NT2/D1 (cell line): ENCODE measurements around the gene STX7.

Experiments
- DNase-seq: peaks from one replicate; pipeline ENCODE4 v3.0.0-alpha.2; 2011; ENCODE audit warnings: low read depth, low spot score
- H3K27me3 ChIP-seq: 2 replicates; pipeline ENCODE4 v1.6.0; 2011; ENCODE audit warnings: mild to moderate bottlenecking; ENCODE audit not compliant: insufficient read length, insufficient read depth
- H3K36me3 ChIP-seq: 2 replicates; pipeline ENCODE4 v1.6.1; 2011; ENCODE audit warnings: mild to moderate bottlenecking, low read length, mixed read lengths; ENCODE audit not compliant: insufficient read depth, insufficient read length
- H3K4me1 ChIP-seq: 2 replicates; pipeline ENCODE4 v1.5.1; 2011; ENCODE audit not compliant: insufficient read depth, insufficient read length
- H3K4me3 ChIP-seq: 2 replicates; pipeline ENCODE4 v1.5.1; 2011; ENCODE audit warnings: low read depth; ENCODE audit not compliant: insufficient read length
- H3K9ac ChIP-seq: 2 replicates; pipeline ENCODE4 v1.6.0; 2011; ENCODE audit warnings: low read depth; ENCODE audit not compliant: insufficient read length
- H3K9me3 ChIP-seq: 2 replicates; pipeline ENCODE4 v1.5.1; 2011; ENCODE audit warnings: mild to moderate bottlenecking, low read length; ENCODE audit not compliant: insufficient read depth
- SUZ12 ChIP-seq: IDR thresholded peaks from 2 replicates; pipeline ENCODE4 v1.6.1; 2011; ENCODE audit not compliant: insufficient read length, insufficient read depth; ENCODE audit errors: extremely low read depth
- YY1 ChIP-seq: IDR thresholded peaks from 2 replicates; pipeline ENCODE4 v1.6.1; 2011; ENCODE audit not compliant: insufficient read length, insufficient read depth
- ZNF274 ChIP-seq: IDR thresholded peaks from 2 replicates; pipeline ENCODE4 v1.6.1; 2011; ENCODE audit warnings: mild to moderate bottlenecking, low read depth, low read length

The STX7 gene

GRCh38 chr6:132411296-132411695, 101.6 kb downstream of the STX7 start:
- Histone ChIP-seq H3K27me3 (no peaks in the 10 kb centered on the region), H3K4me3 (no peak overlapping the region), H3K36me3 (no peaks in the 10 kb centered on the region), H3K4me1 (no peaks in the 10 kb centered on the region), H3K9me3 (peaks cover 6% of the 10 kb centered on the region), H3K9ac (no peak overlapping the region)
- no peak for DNase-seq
- no peak for TF ChIP-seq ZNF274
- TF ChIP-seq SUZ12 = no peak
- no peak for TF ChIP-seq YY1

DNA sequence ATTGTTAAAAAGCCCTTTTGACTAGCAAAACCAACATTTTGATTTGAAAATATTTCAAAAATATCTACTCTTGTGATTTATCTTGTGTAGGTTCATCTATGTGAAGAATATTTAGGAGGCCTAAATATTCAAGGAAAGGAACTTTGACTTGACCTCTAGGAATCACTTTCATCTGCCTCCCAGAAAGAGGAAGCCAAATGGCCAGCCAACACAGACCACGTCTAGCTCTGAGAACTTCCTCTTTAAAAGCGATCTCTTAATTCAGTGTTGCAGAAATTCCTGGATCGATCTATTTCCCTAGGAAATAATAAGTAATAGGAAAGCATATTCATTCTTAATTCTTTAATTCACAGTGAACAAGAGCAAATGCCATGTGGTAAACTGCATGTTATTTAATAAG, 102.1 kb downstream of the STX7 start:
- H3K4me3 ChIP-seq = no peak overlapping the region
- H3K4me1 ChIP-seq = no peaks in the 10 kb centered on the region
- H3K36me3 ChIP-seq = no peaks in the 10 kb centered on the region
- H3K9ac ChIP-seq = no peak overlapping the region
- H3K9me3 ChIP-seq = 0 out of 2 replicates have a peak, but pooled peaks cover 1% of the 10 kb centered on the region
- TF ChIP-seq YY1 (no peak), ZNF274 (no peak), SUZ12 (no peak)
- H3K27me3 ChIP-seq = no peaks in the 10 kb centered on the region
- no peak for DNase-seq

DNA sequence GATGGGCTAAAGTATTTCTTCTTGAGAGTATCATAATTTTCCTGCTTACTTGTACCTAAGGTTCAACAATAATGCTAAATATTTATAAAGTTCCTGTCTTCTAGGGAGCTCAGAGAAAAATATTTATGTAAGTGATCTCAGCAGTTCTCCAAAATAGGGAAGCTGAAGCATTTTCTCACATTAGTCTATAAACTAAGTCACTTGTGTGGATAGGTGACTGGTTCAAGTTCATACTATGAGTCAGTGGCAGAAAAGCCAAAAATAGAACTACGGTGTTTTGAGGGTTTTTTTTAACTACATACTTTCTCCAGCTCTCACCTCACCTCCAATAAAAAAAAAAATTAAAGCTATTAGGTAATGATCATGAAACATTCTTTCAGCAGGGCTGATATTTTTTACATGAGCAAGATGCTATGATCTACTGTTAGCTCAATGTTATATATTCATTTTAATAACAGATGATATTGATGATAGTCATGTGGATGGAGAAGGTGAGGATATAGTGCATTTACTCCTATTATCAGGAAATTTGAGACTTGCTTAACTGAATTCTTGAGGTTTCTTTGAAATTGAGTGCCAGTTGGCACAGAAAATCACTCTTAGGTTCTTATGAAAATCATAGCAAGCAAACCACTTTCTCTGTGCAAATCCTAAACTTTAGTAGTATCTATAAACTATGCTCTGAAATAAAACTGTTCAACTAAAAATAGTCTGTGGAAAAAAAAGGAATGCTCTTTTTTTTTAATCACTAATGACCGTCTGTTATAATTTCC, 107.6 kb downstream of the STX7 start:
- H3K4me1 ChIP-seq = no peaks in the 10 kb centered on the region
- H3K27me3 ChIP-seq = peaks cover 33% of the 10 kb centered on the region
- H3K9ac ChIP-seq = no peak overlapping the region
- TF ChIP-seq YY1 (no peak), ZNF274 (no peak), SUZ12 (no peak)
- no peak for DNase-seq
- H3K9me3 ChIP-seq = no peaks in the 10 kb centered on the region
- no peak overlapping the region for H3K4me3 ChIP-seq
- no peaks in the 10 kb centered on the region for H3K36me3 ChIP-seq

- Histone ChIP-seq H3K4me1 (no peaks in the 10 kb centered on the region), H3K4me3 (no peak overlapping the region), H3K9me3 (no peaks in the 10 kb centered on the region), H3K27me3 (peaks cover 39% of the 10 kb centered on the region), H3K9ac (no peak overlapping the region), H3K36me3 (no peaks in the 10 kb centered on the region)
- no peak for DNase-seq
- TF ChIP-seq ZNF274 (no peak), YY1 (no peak), SUZ12 (no peak)
These were observed 108.2 kb downstream of the STX7 start for GRCh38 chr6:132404736-132405135.

- Histone ChIP-seq H3K9me3 (no peaks in the 10 kb centered on the region), H3K36me3 (no peaks in the 10 kb centered on the region), H3K9ac (no peak overlapping the region), H3K4me3 (no peak overlapping the region), H3K27me3 (peaks cover 43% of the 10 kb centered on the region), H3K4me1 (no peaks in the 10 kb centered on the region)
- no peak for DNase-seq
- no peak for TF ChIP-seq YY1
- no peak for TF ChIP-seq SUZ12
- no peak for TF ChIP-seq ZNF274
These were observed 108.6 kb downstream of the STX7 start for GRCh38 chr6:132404330-132404729.

DNA sequence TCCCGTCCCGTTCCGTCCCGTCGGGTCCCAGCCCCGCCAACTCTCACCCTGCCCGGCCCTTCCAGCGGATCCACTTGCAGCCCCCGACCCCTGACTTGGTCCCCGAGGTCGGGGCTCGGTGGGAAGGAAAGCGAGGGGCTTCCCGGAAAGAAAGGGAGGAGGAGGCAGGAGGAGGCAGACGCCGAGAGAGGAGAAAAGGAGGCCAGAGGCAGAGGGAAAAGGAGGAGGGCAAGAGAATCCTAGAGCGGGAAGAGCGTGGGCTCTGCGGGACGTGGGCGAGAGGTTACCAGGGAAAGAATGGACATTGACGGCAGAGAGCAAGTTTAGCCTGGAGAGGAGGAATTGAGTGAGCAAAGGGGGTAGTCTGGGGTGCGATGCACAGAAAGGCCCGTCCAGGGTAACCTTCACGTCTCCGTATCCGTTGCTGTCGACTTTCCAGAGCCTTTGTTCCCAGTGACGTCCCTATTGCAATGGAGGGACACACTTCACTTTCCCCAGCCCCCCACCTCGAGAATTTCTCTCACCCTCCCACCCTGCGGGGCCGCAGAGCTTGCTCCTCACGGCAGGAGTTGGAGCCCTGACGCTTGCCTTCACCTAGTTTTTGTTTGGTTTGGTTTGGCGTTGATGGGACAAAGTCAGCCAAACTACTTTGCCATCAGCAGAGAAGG, 111.2 kb downstream of the STX7 start:
- Histone ChIP-seq H3K4me1 (no peaks in the 10 kb centered on the region), H3K27me3 (peaks cover 48% of the 10 kb centered on the region), H3K9ac (peak overlapping the region; percentile 72), H3K36me3 (no peaks in the 10 kb centered on the region), H3K9me3 (no peaks in the 10 kb centered on the region), H3K4me3 (peak overlapping the region; percentile 68)
- no peak for DNase-seq
- no peak for TF ChIP-seq ZNF274
- TF ChIP-seq YY1 = no peak
- TF ChIP-seq SUZ12 = no peak

- Histone ChIP-seq H3K4me1 (no peaks in the 10 kb centered on the region), H3K9ac (peak within 1 kb of the TSS; percentile 72), H3K4me3 (peak within 1 kb of the TSS; percentile 68), H3K9me3 (no peaks in the 10 kb centered on the region), H3K27me3 (peaks cover 48% of the 10 kb centered on the region), H3K36me3 (no peaks in the 10 kb centered on the region)
- TF ChIP-seq SUZ12 (peak; percentile 42), ZNF274 (no peak), YY1 (no peak)
- no peak for DNase-seq
These were observed 111.9 kb downstream of the STX7 start, which contains the start of gene MOXD1 for GRCh38 chr6:132400883-132401617. MOXD1 (minus strand) TSS chr6:132401475; CDS start chr6:132401426, 49 bp downstream.
